ENCODE results near the gene CAVIN1. TPM values are rescaled to one million over a fixed set of nuclear protein-coding genes. Genes with fewer than 3 reads are reported as not detected.

CAVIN1 gene
- total RNA-seq, 1 donor from 2014 or later, result 238 TPM

GRCh38 chr17:42436391-42436790 is 13.3 kb upstream of the CAVIN1 start:
- Histone ChIP-seq H3K27ac (ENCODE audit: low read depth, low read length) (peak overlapping the region; percentile 72), H3K9ac (ENCODE audit: low read depth in 1 of 3, low read length in 3 of 3) (no peak overlapping the region), H3K9me3 (ENCODE audit: control insufficient read depth in 3 of 3, low read length in 3 of 3) (no peaks in the 10 kb centered on the region), H3K36me3 (ENCODE audit: control insufficient read depth in 3 of 3, insufficient read depth in 3 of 3, low read length in 3 of 3) (no peaks in the 10 kb centered on the region), H3K4me3 (ENCODE audit: low read length in 3 of 3) (no peak overlapping the region), H3K27me3 (ENCODE audit: control insufficient read depth in 3 of 3, insufficient read depth in 3 of 3, low read length in 3 of 3) (no peaks in the 10 kb centered on the region), H3K4me1 (ENCODE audit: control insufficient read depth in 3 of 3, insufficient read depth in 3 of 3, low read length in 3 of 3) (peaks cover 0 to 3% (median 2%) of the 10 kb centered on the region in 3 donors)

GRCh38 chr17:42431758-42432161 is 8.7 kb upstream of the CAVIN1 start:
- Histone ChIP-seq H3K27me3 (ENCODE audit: control insufficient read depth in 3 of 3, insufficient read depth in 3 of 3, low read length in 3 of 3) (no peaks in the 10 kb centered on the region), H3K4me1 (ENCODE audit: control insufficient read depth in 3 of 3, insufficient read depth in 3 of 3, low read length in 3 of 3) (peaks cover 5 to 6% (median 6%) of the 10 kb centered on the region in 3 donors), H3K27ac (ENCODE audit: low read depth, low read length) (no peak overlapping the region), H3K4me3 (ENCODE audit: low read length in 3 of 3) (no peak overlapping the region), H3K9ac (ENCODE audit: low read depth in 1 of 3, low read length in 3 of 3) (no peak overlapping the region), H3K9me3 (ENCODE audit: control insufficient read depth in 3 of 3, low read length in 3 of 3) (no peaks in the 10 kb centered on the region), H3K36me3 (ENCODE audit: control insufficient read depth in 3 of 3, insufficient read depth in 3 of 3, low read length in 3 of 3) (no peaks in the 10 kb centered on the region)

- Histone ChIP-seq H3K36me3 (ENCODE audit: control insufficient read depth in 3 of 3, insufficient read depth in 3 of 3, low read length in 3 of 3) (no peaks in the 10 kb centered on the region), H3K27ac (ENCODE audit: low read depth, low read length) (no peak overlapping the region), H3K4me1 (ENCODE audit: control insufficient read depth in 3 of 3, insufficient read depth in 3 of 3, low read length in 3 of 3) (peaks cover 8 to 12% (median 10%) of the 10 kb centered on the region in 3 donors), H3K9ac (ENCODE audit: low read depth in 1 of 3, low read length in 3 of 3) (no peak overlapping the region), H3K9me3 (ENCODE audit: control insufficient read depth in 3 of 3, low read length in 3 of 3) (no peaks in the 10 kb centered on the region), H3K4me3 (ENCODE audit: low read length in 3 of 3) (no peak overlapping the region), H3K27me3 (ENCODE audit: control insufficient read depth in 3 of 3, insufficient read depth in 3 of 3, low read length in 3 of 3) (no peaks in the 10 kb centered on the region)
Observed at GRCh38 chr17:42429726-42430447, 6.8 kb upstream of the CAVIN1 start.

- H3K4me3 ChIP-seq (ENCODE audit: low read length in 3 of 3), result no peak overlapping the region
- H3K9me3 ChIP-seq (ENCODE audit: control insufficient read depth in 3 of 3, low read length in 3 of 3), result no peaks in the 10 kb centered on the region
- H3K27ac ChIP-seq (ENCODE audit: low read depth, low read length), result no peak overlapping the region
- peaks cover 15 to 20% (median 17%) of the 10 kb centered on the region in 3 donors for H3K4me1 ChIP-seq (ENCODE audit: control insufficient read depth in 3 of 3, insufficient read depth in 3 of 3, low read length in 3 of 3)
- H3K27me3 ChIP-seq (ENCODE audit: control insufficient read depth in 3 of 3, insufficient read depth in 3 of 3, low read length in 3 of 3), result no peaks in the 10 kb centered on the region
- H3K9ac ChIP-seq (ENCODE audit: low read depth in 1 of 3, low read length in 3 of 3), result no peak overlapping the region
- no peaks in the 10 kb centered on the region for H3K36me3 ChIP-seq (ENCODE audit: control insufficient read depth in 3 of 3, insufficient read depth in 3 of 3, low read length in 3 of 3)
Observed at GRCh38 chr17:42428141-42428944, 5.3 kb upstream of the CAVIN1 start.

- H3K9me3 ChIP-seq (ENCODE audit: control insufficient read depth in 3 of 3, low read length in 3 of 3), result no peaks in the 10 kb centered on the region
- no peak overlapping the region for H3K4me3 ChIP-seq (ENCODE audit: low read length in 3 of 3)
- H3K4me1 ChIP-seq (ENCODE audit: control insufficient read depth in 3 of 3, insufficient read depth in 3 of 3, low read length in 3 of 3), result peaks cover 29 to 41% (median 33%) of the 10 kb centered on the region in 3 donors
- H3K27me3 ChIP-seq (ENCODE audit: control insufficient read depth in 3 of 3, insufficient read depth in 3 of 3, low read length in 3 of 3), result no peaks in the 10 kb centered on the region
- H3K9ac ChIP-seq (ENCODE audit: low read depth in 1 of 3, low read length in 3 of 3), result no peak overlapping the region
- H3K27ac ChIP-seq (ENCODE audit: low read depth, low read length), result no peak overlapping the region
- H3K36me3 ChIP-seq (ENCODE audit: control insufficient read depth in 3 of 3, insufficient read depth in 3 of 3, low read length in 3 of 3), result peaks cover 0 to 3% (median 0%) of the 10 kb centered on the region in 3 donors
Observed at GRCh38 chr17:42424991-42425610, 2.0 kb upstream of the CAVIN1 start.

GRCh38 chr17:42423766-42424165 is 710 bp upstream of the CAVIN1 start:
- H3K4me1 ChIP-seq (ENCODE audit: control insufficient read depth in 3 of 3, insufficient read depth in 3 of 3, low read length in 3 of 3), result peaks cover 39 to 52% (median 39%) of the 10 kb centered on the region in 3 donors
- no peaks in the 10 kb centered on the region for H3K27me3 ChIP-seq (ENCODE audit: control insufficient read depth in 3 of 3, insufficient read depth in 3 of 3, low read length in 3 of 3)
- peak overlapping the region; percentile 64 to 97 (median 77) for H3K4me3 ChIP-seq (ENCODE audit: low read length in 3 of 3)
- H3K9ac ChIP-seq (ENCODE audit: low read depth in 1 of 3, low read length in 3 of 3), result peak overlapping the region; percentile 70 to 84 (median 78)
- H3K9me3 ChIP-seq (ENCODE audit: control insufficient read depth in 3 of 3, low read length in 3 of 3), result no peaks in the 10 kb centered on the region
- H3K36me3 ChIP-seq (ENCODE audit: control insufficient read depth in 3 of 3, insufficient read depth in 3 of 3, low read length in 3 of 3), result peaks cover 0 to 3% (median 0%) of the 10 kb centered on the region in 3 donors
- peak overlapping the region; percentile 96 for H3K27ac ChIP-seq (ENCODE audit: low read depth, low read length)

- peak overlapping the region; percentile 84 to 100 (median 99) for H3K9ac ChIP-seq (ENCODE audit: low read depth in 1 of 3, low read length in 3 of 3)
Observed at GRCh38 chr17:42422412-42422957, 571 bp downstream of the CAVIN1 start.

GRCh38 chr17:42421507-42422338 is 1.3 kb downstream of the CAVIN1 start:
- H3K9ac ChIP-seq (ENCODE audit: low read depth in 1 of 3, low read length in 3 of 3), result peak overlapping the region; percentile 84 to 100 (median 99)
- H3K4me3 ChIP-seq (ENCODE audit: low read length in 3 of 3), result peak overlapping the region; percentile 97 to 99 (median 99)
- peaks cover 47 to 63% (median 50%) of the 10 kb centered on the region in 3 donors for H3K4me1 ChIP-seq (ENCODE audit: control insufficient read depth in 3 of 3, insufficient read depth in 3 of 3, low read length in 3 of 3)
- H3K27ac ChIP-seq (ENCODE audit: low read depth, low read length), result peak overlapping the region; percentile 96
- no peaks in the 10 kb centered on the region for H3K27me3 ChIP-seq (ENCODE audit: control insufficient read depth in 3 of 3, insufficient read depth in 3 of 3, low read length in 3 of 3)
- H3K36me3 ChIP-seq (ENCODE audit: control insufficient read depth in 3 of 3, insufficient read depth in 3 of 3, low read length in 3 of 3), result peaks cover 0 to 3% (median 0%) of the 10 kb centered on the region in 3 donors
- no peaks in the 10 kb centered on the region for H3K9me3 ChIP-seq (ENCODE audit: control insufficient read depth in 3 of 3, low read length in 3 of 3)

More at GRCh38 chr17:42422412-42422957, 571 bp downstream of the CAVIN1 start:
- H3K27me3 ChIP-seq (ENCODE audit: control insufficient read depth in 3 of 3, insufficient read depth in 3 of 3, low read length in 3 of 3), result no peaks in the 10 kb centered on the region
- H3K36me3 ChIP-seq (ENCODE audit: control insufficient read depth in 3 of 3, insufficient read depth in 3 of 3, low read length in 3 of 3), result peaks cover 0 to 3% (median 0%) of the 10 kb centered on the region in 3 donors
- peak overlapping the region; percentile 97 to 99 (median 99) for H3K4me3 ChIP-seq (ENCODE audit: low read length in 3 of 3)
- peaks cover 40 to 56% (median 42%) of the 10 kb centered on the region in 3 donors for H3K4me1 ChIP-seq (ENCODE audit: control insufficient read depth in 3 of 3, insufficient read depth in 3 of 3, low read length in 3 of 3)
- no peaks in the 10 kb centered on the region for H3K9me3 ChIP-seq (ENCODE audit: control insufficient read depth in 3 of 3, low read length in 3 of 3)
- peak overlapping the region; percentile 96 for H3K27ac ChIP-seq (ENCODE audit: low read depth, low read length)

GRCh38 chr17:42421136-42421506 is 1.9 kb downstream of the CAVIN1 start:
- H3K9ac ChIP-seq (ENCODE audit: low read depth in 1 of 3, low read length in 3 of 3), result peak overlapping the region; percentile 84 to 100 (median 99)
- peaks cover 53 to 68% (median 55%) of the 10 kb centered on the region in 3 donors for H3K4me1 ChIP-seq (ENCODE audit: control insufficient read depth in 3 of 3, insufficient read depth in 3 of 3, low read length in 3 of 3)

More at GRCh38 chr17:42421136-42421506, 1.9 kb downstream of the CAVIN1 start:
- Histone ChIP-seq H3K9me3 (ENCODE audit: control insufficient read depth in 3 of 3, low read length in 3 of 3) (no peaks in the 10 kb centered on the region), H3K4me3 (ENCODE audit: low read length in 3 of 3) (peak overlapping the region; percentile 97 to 99 (median 99)), H3K36me3 (ENCODE audit: control insufficient read depth in 3 of 3, insufficient read depth in 3 of 3, low read length in 3 of 3) (peaks cover 0 to 3% (median 0%) of the 10 kb centered on the region in 3 donors), H3K27me3 (ENCODE audit: control insufficient read depth in 3 of 3, insufficient read depth in 3 of 3, low read length in 3 of 3) (no peaks in the 10 kb centered on the region), H3K27ac (ENCODE audit: low read depth, low read length) (peak overlapping the region; percentile 96)

All from skeletal muscle tissue (tissue), 4 donors.